ENCODE data around the gene FBXO10.
"Not testable (repeated sequence)": the region's sequence is repeated elsewhere in the genome, so short reads cannot be mapped to it uniquely, and the experiment has no call there.

FBXO10 gene

GRCh38 chr9:37602817-37603216, 26.6 kb upstream of the FBXO10 start:
- TF ChIP-seq CTCF (IDR thresholded peaks at IDR 0.05; ENCODE audit: control extremely low read depth, extremely low read depth, low read depth, missing control alignments), result no peak
- POLR2A ChIA-PET, result interaction anchor here (0.6 kb wide), 1 partner anchor 459 kb away, joined by 3 read pairs; no protein-coding TSS in a partner anchor
- CTCF ChIA-PET, result interaction anchor here (1.4 kb wide), 1 partner anchor 8 kb away, joined by 5 read pairs; no protein-coding TSS in a partner anchor
- no peak for DNase-seq (ENCODE audit: extremely low spot score)

- POLR2A ChIA-PET, result interaction anchor here (0.6 kb wide), 1 partner anchor 459 kb away, joined by 3 read pairs; no protein-coding TSS in a partner anchor
- CTCF ChIA-PET, result interaction anchor here (1.4 kb wide), 1 partner anchor 8 kb away, joined by 5 read pairs; no protein-coding TSS in a partner anchor
- not testable (repeated sequence) for DNase-seq (ENCODE audit: extremely low spot score)
These were observed 25.9 kb upstream of the FBXO10 start for GRCh38 chr9:37602061-37602460.

GRCh38 chr9:37596504-37596903, 20.3 kb upstream of the FBXO10 start:
- TF ChIP-seq CTCF (IDR thresholded peaks at IDR 0.05; ENCODE audit: control extremely low read depth, extremely low read depth, low read depth, missing control alignments), result no peak
- CTCF ChIA-PET, result interaction anchor here (1.0 to 1.9 kb wide), 4 partner anchors 8 to 88 kb away, joined by 3 to 5 read pairs (median 3); no protein-coding TSS in a partner anchor
- no peak for DNase-seq (ENCODE audit: extremely low spot score)
- POLR2A ChIA-PET, result no interaction called here

GRCh38 chr9:37593883-37594448, 17.8 kb upstream of the FBXO10 start:
- no peak for DNase-seq (ENCODE audit: extremely low spot score)
- no peak for TF ChIP-seq CTCF (IDR thresholded peaks at IDR 0.05; ENCODE audit: control extremely low read depth, extremely low read depth, low read depth, missing control alignments)
- CTCF ChIA-PET, result interaction anchor here (1.2 to 10.0 kb wide), 7 partner anchors 9 to 130 kb away, joined by 3 to 71 read pairs (median 3); partner anchors contain the start of gene FBXO10
- POLR2A ChIA-PET, result no interaction called here

- ChIA-PET CTCF (interaction anchor here (0.8 to 10.0 kb wide), 10 partner anchors 9 to 177 kb away, joined by 3 to 71 read pairs (median 3); partner anchors contain the start of gene FBXO10), POLR2A (interaction anchor here (0.5 to 1.2 kb wide), 8 partner anchors 8 to 513 kb away, joined by 3 to 8 read pairs (median 3); partner anchors contain the start of gene FBXO10)
- DNase-seq (ENCODE audit: extremely low spot score), result peak; percentile 90
- TF ChIP-seq CTCF (IDR thresholded peaks at IDR 0.05; ENCODE audit: control extremely low read depth, extremely low read depth, low read depth, missing control alignments), result no peak
These were observed 16.1 kb upstream of the FBXO10 start, which contains the start of gene TOMM5 for GRCh38 chr9:37592108-37592951. Gene TOMM5 (minus strand): TSS chr9:37592597. CDS start chr9:37592532, 65 bp downstream.

GRCh38 chr9:37587521-37587920, 11.3 kb upstream of the FBXO10 start:
- no peak for DNase-seq (ENCODE audit: extremely low spot score)
- CTCF ChIA-PET, result interaction anchor here (1.8 to 10.0 kb wide), 2 partner anchors 10 to 184 kb away, joined by 3 to 71 read pairs; partner anchors contain the start of gene FBXO10
- POLR2A ChIA-PET, result no interaction called here
- TF ChIP-seq CTCF (IDR thresholded peaks at IDR 0.05; ENCODE audit: control extremely low read depth, extremely low read depth, low read depth, missing control alignments), result no peak

Data from GM10248 (cell line).